Large intestine (tissue), 3 donors: Measurements from ENCODE around the gene CEP78. TPM values are rescaled to one million over a fixed set of nuclear protein-coding genes. Genes with fewer than 3 reads are reported as not detected.

ENCODE experiments used
- DNase-seq, 2 donors: peaks; one replicate each; pipeline versions ENCODE4 v3.0.0 to v3.0.0-alpha.2; 2013
- H3K27ac ChIP-seq: one replicate; pipeline ENCODE4 v1.5.1; 2013; ENCODE audit warnings: low read length
- H3K27me3 ChIP-seq: 2 replicates; pipeline ENCODE4 v1.6.1; 2013; ENCODE audit warnings: low read length; ENCODE audit not compliant: control insufficient read depth, insufficient read depth
- H3K36me3 ChIP-seq: 2 replicates; pipeline ENCODE4 v1.6.1; 2013; ENCODE audit warnings: low read length; ENCODE audit not compliant: control insufficient read depth, insufficient read depth
- H3K4me1 ChIP-seq: one replicate; pipeline ENCODE4 v1.6.1; 2013; ENCODE audit warnings: low read length; ENCODE audit not compliant: control insufficient read depth, insufficient read depth
- H3K4me3 ChIP-seq: one replicate; pipeline ENCODE4 v1.5.1; 2013; ENCODE audit warnings: low read length
- H3K9me3 ChIP-seq: one replicate; pipeline ENCODE4 v1.6.1; 2013; ENCODE audit warnings: mild to moderate bottlenecking, low read depth, low read length, moderate library complexity; ENCODE audit not compliant: control insufficient read depth
- WGBS: methylation state at CpG from one replicate; pipeline ENCODE4 v1.1.5; 2013; ENCODE audit warnings: low lambda C conversion rate; ENCODE audit not compliant: insufficient coverage; 5-methylcytosine and 5-hydroxymethylcytosine counted together
- polyA plus RNA-seq: library from polyadenylated mRNA; unstranded; fragments of 120-200 nt; gene quantifications from one replicate; pipeline ENCODE4 v1.2.1, GENCODE V29; 2013

CEP78 gene
- polyA plus RNA-seq, 1 donor, result 16.4 TPM

GRCh38 chr9:78316166-78316892 lies 80.5 kb downstream of the CEP78 start:
- WGBS, result no CpG with 5 or more reads among the region's 11 CpGs
- Histone ChIP-seq H3K27ac (no peak overlapping the region), H3K4me3 (no peak overlapping the region), H3K36me3 (no peaks in the 10 kb centered on the region), H3K4me1 (no peaks in the 10 kb centered on the region), H3K9me3 (no peaks in the 10 kb centered on the region), H3K27me3 (no peaks in the 10 kb centered on the region)
- DNase-seq, result no peak

DNA sequence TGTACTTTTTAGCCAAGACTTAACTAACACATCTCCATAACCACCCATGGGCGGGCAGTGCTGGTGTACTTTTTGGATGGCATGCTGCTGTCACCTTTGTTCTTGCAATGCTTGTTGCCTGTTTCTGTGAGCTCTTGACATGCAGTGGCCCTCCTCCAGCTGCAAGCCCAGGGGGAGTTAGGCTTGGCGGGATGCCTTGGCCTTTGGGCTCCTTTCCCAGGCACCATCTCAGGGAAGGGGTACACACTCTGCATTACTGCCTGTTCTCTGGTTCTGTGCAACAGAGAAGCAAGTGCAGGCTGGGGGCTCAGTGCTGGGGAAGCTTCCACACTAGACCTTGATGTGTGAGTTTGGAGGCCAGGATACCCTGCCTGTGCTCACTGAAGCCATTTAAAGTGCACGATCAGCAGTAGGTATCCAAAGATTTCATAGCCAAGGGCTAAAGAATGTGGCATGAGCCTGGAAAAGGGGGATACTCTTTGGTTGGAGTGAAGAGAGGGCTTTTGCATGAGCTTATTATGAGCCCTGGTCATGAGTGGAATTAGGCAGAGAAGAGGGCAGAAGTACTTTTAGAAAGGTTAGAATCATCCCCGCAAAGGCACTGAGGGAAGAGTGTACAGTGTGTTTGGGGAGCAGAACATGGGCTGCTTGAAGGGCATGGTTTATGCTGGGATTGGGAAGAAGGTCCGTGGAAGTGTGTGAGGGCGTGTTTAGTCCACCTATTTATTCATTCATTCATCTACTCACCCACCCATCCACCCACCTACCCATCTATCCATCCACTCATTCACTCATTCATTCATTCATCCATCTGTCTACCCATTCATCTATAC lies 83.5 kb downstream of the CEP78 start:
- WGBS, result no CpG with 5 or more reads among the region's 6 CpGs
- Histone ChIP-seq H3K36me3 (no peaks in the 10 kb centered on the region), H3K4me3 (no peak overlapping the region), H3K9me3 (no peaks in the 10 kb centered on the region), H3K4me1 (no peaks in the 10 kb centered on the region), H3K27ac (no peak overlapping the region), H3K27me3 (no peaks in the 10 kb centered on the region)
- no peak for DNase-seq

- no peaks in the 10 kb centered on the region for H3K27me3 ChIP-seq
- no peak overlapping the region for H3K4me3 ChIP-seq
- WGBS, result 92% methylated on average over 1 of the region's 4 CpGs
- H3K4me1 ChIP-seq, result no peaks in the 10 kb centered on the region
- no peaks in the 10 kb centered on the region for H3K36me3 ChIP-seq
- no peaks in the 10 kb centered on the region for H3K9me3 ChIP-seq
- no peak for DNase-seq
- no peak overlapping the region for H3K27ac ChIP-seq
Measured at GRCh38 chr9:78320030-78320693, 84.3 kb downstream of the CEP78 start.

DNA sequence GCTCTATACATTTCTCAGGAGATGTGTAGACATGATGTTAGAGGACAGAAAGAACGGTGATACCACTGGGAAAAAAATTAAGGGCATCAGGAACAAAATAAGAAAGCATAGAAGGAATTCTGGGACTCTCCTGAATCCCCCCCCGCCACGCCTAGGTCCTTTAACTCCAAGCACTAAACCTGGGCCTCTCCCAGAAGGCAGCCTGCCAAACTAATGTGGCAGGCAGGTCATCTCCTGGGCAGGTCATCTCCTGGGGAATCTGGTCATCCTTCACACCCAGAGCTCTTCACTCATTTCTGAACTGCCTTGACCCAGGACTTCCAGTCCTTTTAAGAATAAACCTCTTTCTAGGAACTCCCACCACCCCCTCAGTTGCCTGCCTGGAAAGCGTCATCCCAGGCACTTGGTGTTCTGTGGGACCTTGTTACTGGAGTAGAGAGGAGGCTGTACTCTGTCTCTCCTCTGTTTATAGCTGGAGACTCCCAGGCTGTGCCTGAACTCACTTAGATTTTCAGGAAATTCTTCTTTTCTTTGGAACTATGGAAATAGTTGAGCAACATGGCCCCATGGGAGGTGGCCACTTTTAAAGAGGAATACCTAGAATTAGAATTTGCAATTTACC lies 85.1 kb downstream of the CEP78 start:
- H3K4me3 ChIP-seq, result no peak overlapping the region
- H3K4me1 ChIP-seq, result no peaks in the 10 kb centered on the region
- no peaks in the 10 kb centered on the region for H3K9me3 ChIP-seq
- WGBS, result no CpG with 5 or more reads among the region's 4 CpGs
- no peak for DNase-seq
- H3K27me3 ChIP-seq, result no peaks in the 10 kb centered on the region
- no peak overlapping the region for H3K27ac ChIP-seq
- no peaks in the 10 kb centered on the region for H3K36me3 ChIP-seq

DNA sequence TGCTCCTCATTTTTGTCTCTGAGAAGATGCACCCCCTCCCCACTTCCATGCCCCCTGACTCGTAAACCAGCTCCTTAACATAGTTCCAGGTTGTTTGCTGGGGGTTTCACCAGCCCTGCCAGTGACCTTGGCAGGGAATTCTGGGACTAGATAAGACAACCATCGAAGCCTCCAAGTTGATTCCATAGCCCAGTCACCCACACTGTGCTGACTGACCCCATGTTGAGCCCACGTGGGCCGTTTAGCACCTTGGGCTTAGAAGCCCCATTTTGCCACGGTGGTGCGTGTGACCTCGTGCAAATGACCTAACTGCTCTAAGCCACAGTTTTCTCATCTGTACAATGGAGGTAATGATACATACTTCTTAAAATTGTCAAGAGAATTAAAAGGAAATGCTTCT lies 85.6 kb downstream of the CEP78 start:
- Histone ChIP-seq H3K9me3 (no peaks in the 10 kb centered on the region), H3K4me3 (no peak overlapping the region), H3K36me3 (no peaks in the 10 kb centered on the region), H3K4me1 (no peaks in the 10 kb centered on the region), H3K27me3 (no peaks in the 10 kb centered on the region), H3K27ac (no peak overlapping the region)
- no peak for DNase-seq
- no CpG with 5 or more reads among the region's 7 CpGs for WGBS

DNA sequence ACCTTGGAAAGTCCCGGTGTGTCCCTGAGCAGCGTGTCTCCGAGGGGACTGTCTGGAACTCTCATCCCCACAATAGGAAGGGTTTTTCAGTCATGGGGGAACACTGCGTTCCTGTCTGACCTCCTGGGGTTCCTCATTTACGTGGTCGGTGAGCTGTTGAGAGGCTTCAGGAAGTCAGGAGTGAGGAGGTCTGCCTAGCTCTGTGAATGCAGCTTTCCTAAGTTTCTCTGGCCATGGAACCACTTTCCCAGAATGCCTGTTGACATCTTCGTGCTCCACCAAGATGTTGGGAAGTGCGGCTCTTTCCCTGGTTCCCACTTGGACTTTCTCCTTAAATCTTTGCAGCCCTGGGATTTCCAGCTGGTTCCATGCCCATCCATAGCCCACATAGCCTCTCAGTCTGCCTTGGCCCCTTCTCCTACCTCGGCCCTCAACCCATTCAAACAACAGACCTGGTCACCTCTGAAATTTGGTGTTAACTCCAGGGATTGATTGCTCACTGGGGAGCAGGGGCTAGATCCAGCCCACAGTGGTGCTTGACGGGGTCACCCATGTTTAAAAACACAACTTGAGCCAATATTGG lies 88.3 kb downstream of the CEP78 start:
- H3K9me3 ChIP-seq, result no peaks in the 10 kb centered on the region
- no peak overlapping the region for H3K4me3 ChIP-seq
- H3K27me3 ChIP-seq, result no peaks in the 10 kb centered on the region
- no CpG with 5 or more reads among the region's 10 CpGs for WGBS
- no peaks in the 10 kb centered on the region for H3K4me1 ChIP-seq
- DNase-seq, result no peak
- no peak overlapping the region for H3K27ac ChIP-seq
- no peaks in the 10 kb centered on the region for H3K36me3 ChIP-seq

- H3K27ac ChIP-seq, result no peak overlapping the region
- no peaks in the 10 kb centered on the region for H3K36me3 ChIP-seq
- no peaks in the 10 kb centered on the region for H3K27me3 ChIP-seq
- no peaks in the 10 kb centered on the region for H3K4me1 ChIP-seq
- H3K4me3 ChIP-seq, result no peak overlapping the region
- H3K9me3 ChIP-seq, result no peaks in the 10 kb centered on the region
- WGBS, result 90% methylated on average over 2 of the region's 8 CpGs
- no peak for DNase-seq
Measured at GRCh38 chr9:78324682-78325081, 88.8 kb downstream of the CEP78 start.

DNA sequence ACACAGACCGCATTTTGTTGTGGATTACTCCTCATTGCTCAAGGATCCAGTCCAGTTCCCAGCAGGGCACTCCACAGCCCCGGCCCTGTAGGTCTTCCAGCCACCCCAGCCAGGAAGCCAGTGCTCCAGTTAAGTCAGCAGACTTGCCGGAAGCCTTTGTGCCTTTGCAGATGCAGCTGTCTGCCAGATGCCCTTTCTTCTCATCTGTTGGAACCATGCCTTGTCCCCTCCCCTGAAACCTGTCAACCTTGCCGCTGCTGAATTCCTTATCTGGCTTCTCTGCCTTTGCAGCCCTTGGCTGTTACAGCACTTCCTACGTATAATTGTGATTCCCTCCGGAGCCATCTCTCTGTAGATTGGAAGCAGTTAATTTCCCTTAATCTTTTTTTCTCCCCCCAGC lies 89.5 kb downstream of the CEP78 start:
- Histone ChIP-seq H3K27me3 (no peaks in the 10 kb centered on the region), H3K9me3 (no peaks in the 10 kb centered on the region), H3K4me1 (no peaks in the 10 kb centered on the region), H3K4me3 (no peak overlapping the region), H3K36me3 (no peaks in the 10 kb centered on the region), H3K27ac (no peak overlapping the region)
- WGBS, result 17% methylated on average over 3 of the region's 6 CpGs
- peak; percentile 48 to 67 for DNase-seq

DNA sequence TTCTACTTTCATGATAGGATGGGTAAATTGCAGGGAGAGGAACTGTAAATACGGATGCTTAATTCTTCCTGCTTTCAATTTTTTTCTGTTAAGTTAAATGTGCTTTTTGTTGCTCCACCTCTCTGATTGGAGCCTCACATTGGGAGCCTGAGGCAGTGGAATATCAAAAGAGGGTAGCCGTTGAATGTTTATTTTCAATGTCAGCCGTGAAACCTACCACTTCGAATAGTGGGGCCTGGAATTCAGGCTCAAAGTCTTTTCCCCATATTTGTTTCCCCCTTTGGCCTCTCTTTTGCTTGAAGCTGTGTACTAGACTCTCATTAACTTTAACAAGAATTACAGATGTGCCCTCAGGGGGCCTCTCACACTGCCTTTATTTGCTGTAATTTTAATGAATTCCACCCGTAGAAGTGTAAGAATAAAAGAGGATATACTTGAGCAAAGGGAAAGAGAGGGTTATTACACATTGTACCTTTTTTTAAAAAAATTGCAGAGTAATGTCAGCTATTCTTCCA lies 90.0 kb downstream of the CEP78 start:
- no peak for DNase-seq
- H3K27ac ChIP-seq, result no peak overlapping the region
- no peaks in the 10 kb centered on the region for H3K36me3 ChIP-seq
- no peaks in the 10 kb centered on the region for H3K9me3 ChIP-seq
- no peaks in the 10 kb centered on the region for H3K27me3 ChIP-seq
- no CpG with 5 or more reads among the region's 5 CpGs for WGBS
- no peak overlapping the region for H3K4me3 ChIP-seq
- no peaks in the 10 kb centered on the region for H3K4me1 ChIP-seq

DNA sequence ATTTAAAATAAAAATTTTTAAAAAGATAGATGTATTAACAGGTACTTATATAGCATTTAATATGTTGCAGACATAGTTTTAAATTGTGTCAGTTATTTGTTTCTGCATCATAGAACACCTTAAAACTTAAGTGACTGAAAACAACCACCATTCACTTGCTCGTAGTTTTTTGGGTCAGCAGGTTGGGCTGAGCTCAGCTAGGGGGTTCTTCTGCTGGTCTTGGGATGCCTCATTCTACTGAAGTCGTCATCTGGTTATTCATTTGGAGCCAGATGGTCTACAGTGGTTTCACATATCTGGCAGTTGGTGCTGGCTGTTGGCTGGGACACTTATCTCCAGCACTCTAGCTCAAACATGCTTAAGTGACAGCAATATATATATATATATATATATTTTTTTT lies 90.7 kb downstream of the CEP78 start:
- no peaks in the 10 kb centered on the region for H3K9me3 ChIP-seq
- H3K27me3 ChIP-seq, result no peaks in the 10 kb centered on the region
- no peak overlapping the region for H3K4me3 ChIP-seq
- no peaks in the 10 kb centered on the region for H3K4me1 ChIP-seq
- H3K36me3 ChIP-seq, result no peaks in the 10 kb centered on the region
- WGBS, result no CpG with 5 or more reads among the region's 2 CpGs
- no peak for DNase-seq
- no peak overlapping the region for H3K27ac ChIP-seq
